MM.1S (cell line): ENCODE measurements around the gene NEK6.

Source experiments
- DNase-seq: peaks from one replicate; pipeline ENCODE4 v3.0.0-alpha.2; 2015
- H2AFZ ChIP-seq: fragments of 300-600 bp; sonication (generic); 2 replicates; pipeline ENCODE4 v1.6.0; 2016; ENCODE audit warnings: antibody characterized with exemption, low read length
- H3F3A ChIP-seq: fragments of 300-600 bp; sonication (generic); 2 replicates; pipeline ENCODE4 v1.6.1; 2016; ENCODE audit warnings: mild to moderate bottlenecking, antibody characterized with exemption, low read length, moderate library complexity, mixed read lengths; ENCODE audit not compliant: insufficient read depth
- H3K27ac ChIP-seq: fragments of 300-600 bp; sonication (generic); 2 replicates; pipeline ENCODE4 v1.5.1; 2016; ENCODE audit warnings: mild to moderate bottlenecking, low read length
- H3K27me3 ChIP-seq: fragments of 300-600 bp; sonication (generic); replicated peaks from 2 replicates; pipeline ENCODE4 v1.6.0; 2016; ENCODE audit warnings: low read length; ENCODE audit not compliant: insufficient read depth
- H3K36me3 ChIP-seq: fragments of 300-600 bp; sonication (generic); replicated peaks from 2 replicates; pipeline ENCODE4 v1.6.1; 2016; ENCODE audit warnings: mild to moderate bottlenecking, low read length, mixed read lengths; ENCODE audit not compliant: insufficient read depth
- H3K4me1 ChIP-seq: fragments of 300-600 bp; sonication (generic); 2 replicates; pipeline ENCODE4 v1.6.1; 2016; ENCODE audit warnings: low read length, mixed read lengths
- H3K4me2 ChIP-seq: fragments of 300-600 bp; sonication (generic); 2 replicates; pipeline ENCODE4 v1.6.0; 2016; ENCODE audit warnings: low read depth, low read length
- H3K4me3 ChIP-seq: fragments of 300-600 bp; sonication (generic); 2 replicates; pipeline ENCODE4 v1.5.1; 2016; ENCODE audit warnings: low read length, mixed read lengths
- H3K79me2 ChIP-seq: fragments of 300-600 bp; sonication (generic); 2 replicates; pipeline ENCODE4 v1.6.1; 2016; ENCODE audit warnings: mixed run types, low read length, mixed read lengths
- H3K9ac ChIP-seq: fragments of 300-600 bp; sonication (generic); 2 replicates; pipeline ENCODE4 v1.6.1; 2016; ENCODE audit warnings: low read length, mixed read lengths
- H3K9me2 ChIP-seq: fragments of 300-600 bp; sonication (generic); replicated peaks from 2 replicates; pipeline ENCODE4 v1.6.1; 2016; ENCODE audit warnings: mild to moderate bottlenecking, low read length, mixed read lengths; ENCODE audit not compliant: insufficient read depth
- H3K9me3 ChIP-seq: fragments of 300-600 bp; sonication (generic); replicated peaks from 2 replicates; pipeline ENCODE4 v1.6.1; 2016; ENCODE audit warnings: mild to moderate bottlenecking, low read length, mixed read lengths; ENCODE audit not compliant: insufficient read depth
- H4K20me1 ChIP-seq: fragments of 300-600 bp; sonication (generic); 2 replicates; pipeline ENCODE4 v1.6.1; 2016; ENCODE audit warnings: mild to moderate bottlenecking, low read length, moderate library complexity, mixed read lengths; ENCODE audit not compliant: insufficient read depth
- CTCF ChIP-seq: fragments of 300-600 bp; sonication (generic); IDR thresholded peaks from 2 replicates; pipeline ENCODE4 v1.5.1; 2016; ENCODE audit warnings: antibody characterized with exemption, low read length, mixed read lengths
- EZH2 ChIP-seq: fragments of 300-600 bp; sonication (generic); optimal IDR thresholded peaks from 2 replicates; pipeline ENCODE3; 2017; ENCODE audit warnings: low read depth, mild to moderate bottlenecking, antibody characterized with exemption, low read length, mixed read lengths
- EZH2phosphoT487 ChIP-seq: fragments of 300-600 bp; sonication (generic); IDR thresholded peaks from 2 replicates; pipeline ENCODE4 v1.6.1; 2018; ENCODE audit warnings: antibody characterized with exemption, low read length

Gene NEK6

GRCh38 chr9:124384846-124385245, 127.1 kb downstream of the NEK6 start:
- Histone ChIP-seq H3K79me2 (peaks cover 79% of the 10 kb centered on the region), H3K4me2 (no peak overlapping the region), H3K4me3 (no peak overlapping the region), H4K20me1 (peaks cover 36% of the 10 kb centered on the region; the same call in 1 of the 2 replicates), H3K27ac (no peak overlapping the region), H3K9ac (no peak overlapping the region), H3K27me3 (no peaks in the 10 kb centered on the region), H3K9me3 (no peaks in the 10 kb centered on the region), H3F3A (no peaks in the 10 kb centered on the region), H3K9me2 (no peaks in the 10 kb centered on the region), H3K4me1 (no peaks in the 10 kb centered on the region), H3K36me3 (peaks cover 5% of the 10 kb centered on the region; the same call in 1 of the 2 replicates), H2AFZ (no peak overlapping the region)
- no peak for TF ChIP-seq EZH2phosphoT487
- TF ChIP-seq EZH2: no peak
- no peak for TF ChIP-seq CTCF
- no peak for DNase-seq

GRCh38 chr9:124385623-124386022, 127.9 kb downstream of the NEK6 start:
- H4K20me1 ChIP-seq: peaks cover 41% of the 10 kb centered on the region; the same call in 1 of the 2 replicates
- DNase-seq: no peak

GRCh38 chr9:124386201-124386600, 128.5 kb downstream of the NEK6 start:
- Histone ChIP-seq H3K27ac (no peak overlapping the region), H3K4me2 (no peak overlapping the region), H3K4me3 (no peak overlapping the region), H3K79me2 (peaks cover 85% of the 10 kb centered on the region), H2AFZ (no peak overlapping the region), H3K9me2 (no peaks in the 10 kb centered on the region), H3K27me3 (no peaks in the 10 kb centered on the region), H3K9ac (no peak overlapping the region), H3K9me3 (no peaks in the 10 kb centered on the region), H4K20me1 (peaks cover 41% of the 10 kb centered on the region; the same call in 1 of the 2 replicates), H3K36me3 (peaks cover 5% of the 10 kb centered on the region; the same call in 1 of the 2 replicates), H3K4me1 (no peaks in the 10 kb centered on the region), H3F3A (no peaks in the 10 kb centered on the region)
- TF ChIP-seq EZH2 (no peak), CTCF (no peak), EZH2phosphoT487 (no peak)
- no peak for DNase-seq

More at GRCh38 chr9:124385623-124386022, 127.9 kb downstream of the NEK6 start:
- H2AFZ ChIP-seq: no peak overlapping the region
- no peak overlapping the region for H3K27ac ChIP-seq
- H3K27me3 ChIP-seq: no peaks in the 10 kb centered on the region
- no peaks in the 10 kb centered on the region for H3K9me2 ChIP-seq
- H3K9ac ChIP-seq: no peak overlapping the region
- no peak for TF ChIP-seq EZH2phosphoT487
- no peak for TF ChIP-seq CTCF
- TF ChIP-seq EZH2: no peak
- H3K36me3 ChIP-seq: peaks cover 5% of the 10 kb centered on the region; the same call in 1 of the 2 replicates
- H3F3A ChIP-seq: no peaks in the 10 kb centered on the region
- H3K4me3 ChIP-seq: no peak overlapping the region
- no peaks in the 10 kb centered on the region for H3K4me1 ChIP-seq
- H3K4me2 ChIP-seq: no peak overlapping the region
- H3K79me2 ChIP-seq: peaks cover 82% of the 10 kb centered on the region
- no peaks in the 10 kb centered on the region for H3K9me3 ChIP-seq
